ENCODE measurements around the gene SMC4.

DNA sequence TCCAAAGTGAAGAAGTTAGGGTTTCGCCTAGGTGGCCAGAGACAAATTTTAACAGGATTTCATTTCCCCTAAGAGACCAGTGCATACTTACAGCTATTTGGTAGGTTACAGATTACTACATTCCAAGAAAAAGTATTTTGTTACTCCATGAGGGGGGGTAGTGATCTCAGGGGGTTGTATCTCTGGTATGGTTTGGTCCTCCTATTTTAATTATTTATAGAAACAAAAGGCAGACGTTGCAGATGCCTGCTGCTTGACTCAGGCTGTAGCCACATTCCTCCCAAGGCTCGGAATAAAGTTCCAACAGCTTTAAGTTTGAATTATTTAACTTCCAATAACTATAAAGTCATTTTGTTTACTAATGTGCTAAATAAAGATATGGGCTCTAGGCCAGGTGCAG lies 51.4 kb downstream of the SMC4 start:
- TF ChIP-seq, protein P1, sequence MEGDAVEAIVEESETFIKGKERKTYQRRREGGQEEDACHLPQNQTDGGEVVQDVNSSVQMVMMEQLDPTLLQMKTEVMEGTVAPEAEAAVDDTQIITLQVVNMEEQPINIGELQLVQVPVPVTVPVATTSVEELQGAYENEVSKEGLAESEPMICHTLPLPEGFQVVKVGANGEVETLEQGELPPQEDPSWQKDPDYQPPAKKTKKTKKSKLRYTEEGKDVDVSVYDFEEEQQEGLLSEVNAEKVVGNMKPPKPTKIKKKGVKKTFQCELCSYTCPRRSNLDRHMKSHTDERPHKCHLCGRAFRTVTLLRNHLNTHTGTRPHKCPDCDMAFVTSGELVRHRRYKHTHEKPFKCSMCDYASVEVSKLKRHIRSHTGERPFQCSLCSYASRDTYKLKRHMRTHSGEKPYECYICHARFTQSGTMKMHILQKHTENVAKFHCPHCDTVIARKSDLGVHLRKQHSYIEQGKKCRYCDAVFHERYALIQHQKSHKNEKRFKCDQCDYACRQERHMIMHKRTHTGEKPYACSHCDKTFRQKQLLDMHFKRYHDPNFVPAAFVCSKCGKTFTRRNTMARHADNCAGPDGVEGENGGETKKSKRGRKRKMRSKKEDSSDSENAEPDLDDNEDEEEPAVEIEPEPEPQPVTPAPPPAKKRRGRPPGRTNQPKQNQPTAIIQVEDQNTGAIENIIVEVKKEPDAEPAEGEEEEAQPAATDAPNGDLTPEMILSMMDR (conservative IDR thresholded peaks at IDR 0.05), result no peak
- no peak for TF ChIP-seq ZFX (IDR thresholded peaks at IDR 0.05)

Measured in C4-2B (cell line).